K562 (cell line): ENCODE results near the gene WIPF3. TPM values are rescaled to one million over a fixed set of nuclear protein-coding genes. Genes with fewer than 3 reads are reported as not detected.
A peak's percentile ranks its signal among the peaks of the same experiment; 100 is the strongest.

Source experiments
- ADNP ChIP-seq: fragments of 200-800 bp; sonication (Bioruptor generic); IDR thresholded peaks from 2 replicates; pipeline ENCODE4 v1.6.1; 2016; ENCODE audit warnings: missing genetic modification characterization, missing compliant biosample characterization
- ARID1B ChIP-seq: fragments of 450-650 bp; IDR thresholded peaks from 2 replicates; pipeline ENCODE4 v1.6.1; 2016; ENCODE audit warnings: antibody characterized with exemption, mild to moderate bottlenecking, inconsistent platforms
- CBFA2T3 ChIP-seq: fragments of 450-650 bp; IDR thresholded peaks from 2 replicates; pipeline ENCODE4 v1.6.1; 2017
- CREM ChIP-seq: IDR thresholded peaks from 2 replicates; pipeline ENCODE4 v1.6.1; 2014; ENCODE audit warnings: antibody characterized with exemption, low read depth
- CTBP1 ChIP-seq: fragments of 450-650 bp; IDR thresholded peaks from 2 replicates; pipeline ENCODE4 v1.6.1; 2016; ENCODE audit warnings: borderline replicate concordance
- IFI16 ChIP-seq: fragments of 250-450 bp; sonication (Bioruptor Pico); IDR thresholded peaks from 2 replicates; pipeline ENCODE4 v2.1.2; 2022; ENCODE audit warnings: mild to moderate bottlenecking, inconsistent platforms
- MTA2 ChIP-seq: fragments of 450-650 bp; IDR thresholded peaks from 2 replicates; pipeline ENCODE4 v1.6.1; 2016; ENCODE audit warnings: low read depth
- TCF3 ChIP-seq: sonication (generic); formaldehyde crosslinking; IDR thresholded peaks from 2 replicates; pipeline ENCODE4 v1.4.0; 2020; ENCODE audit warnings: mild to moderate bottlenecking, missing genetic modification reagents
- TFAP4 ChIP-seq: sonication (generic); formaldehyde crosslinking; IDR thresholded peaks from 2 replicates; pipeline ENCODE4 v1.8.0; 2022; ENCODE audit warnings: missing genetic modification reagents, mild to moderate bottlenecking, moderate library complexity, borderline replicate concordance
- TRIM25 ChIP-seq: fragments of 450-650 bp; IDR thresholded peaks from 2 replicates; pipeline ENCODE4 v1.7.0; 2016; ENCODE audit warnings: borderline replicate concordance
- polyA plus RNA-seq, 8 experiments: library from polyadenylated mRNA; depleted of rRNA in 4 of 8; stranded (reverse) in 5 of 8; unstranded in 3 of 8; fragments of >200 nt; fragmentation: Nextera tagmentation in 2 of 8; fragmentation: Illumina TruSeq in 1 of 8; extraction: Ambion mirVana in 2 of 8; extraction: Trizol in 1 of 8; gene quantifications; 2 replicates each; pipeline versions ENCODE4 v1.2.1 to v1.2.3, GENCODE V29; 2011 to 2014; ENCODE audit warnings: inconsistent platforms in 1 of 8, missing spikeins in 1 of 8
- total RNA-seq, 7 experiments: library from RNA; depleted of rRNA in 6 of 7; stranded (reverse); fragments of >200 nt in 6 of 7; fragmentation: Illumina TruSeq in 2 of 7; extraction: Trizol in 2 of 7; gene quantifications; 2 replicates each; pipeline versions ENCODE4 v1.2.1 to v1.2.3, GENCODE V29; 2011 to 2021; ENCODE audit warnings: low replicate concordance in 1 of 7

The WIPF3 gene
- total and polyA plus RNA-seq, 9 of the 15 experiments (the other 6 are each of a cell fraction or from before 2014, with no cell fraction given), result 0.18 to 3.2 (median 1.7) TPM

GRCh38 chr7:29812185-29812876 lies 6.0 kb downstream of the WIPF3 start (continued):
- TF ChIP-seq TRIM25 (no peak), IFI16 (CRISPR knock-in tag) (no peak), ARID1B (peak; percentile 31; the same call in 1 of the 2 replicates), TCF3 (peak; percentile 53), ADNP (tag) (no peak), CBFA2T3 (peak; percentile 64), TFAP4 (CRISPR knock-in tag) (no peak), MTA2 (no peak), CTBP1 (peak; percentile 64; the same call in 1 of the 2 replicates), CREM (peak; percentile 56)
